ENCODE measurements around the gene RAB33B. TPM values are rescaled to one million over a fixed set of nuclear protein-coding genes. Genes with fewer than 3 reads are reported as not detected.

The RAB33B gene
- total and polyA plus RNA-seq, 9 of the 15 experiments (the other 6 are each of a cell fraction or from before 2014, with no cell fraction given) = 1.7 to 3.7 (median 3.0) TPM

DNA sequence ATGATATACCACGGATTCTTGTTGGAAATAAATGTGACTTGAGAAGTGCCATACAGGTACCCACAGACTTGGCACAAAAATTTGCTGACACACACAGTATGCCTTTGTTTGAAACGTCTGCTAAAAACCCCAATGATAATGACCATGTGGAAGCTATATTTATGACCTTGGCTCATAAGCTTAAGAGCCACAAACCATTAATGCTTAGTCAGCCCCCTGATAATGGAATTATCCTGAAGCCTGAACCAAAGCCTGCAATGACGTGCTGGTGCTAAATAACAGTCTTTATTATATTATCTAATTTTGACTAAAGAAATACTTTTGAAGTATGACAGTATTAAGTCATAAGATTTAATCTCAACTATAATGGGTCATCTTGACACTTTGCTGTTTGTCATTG is 18.9 kb downstream of the RAB33B start:
- Histone ChIP-seq H3K27ac (ENCODE audit: extremely low read depth, low read depth, low read length) (no peak overlapping the region), H3K9me3 (replicated peaks; ENCODE audit: control insufficient read depth, insufficient read depth, low read depth, low read length) (no peaks in the 10 kb centered on the region; the same call in 1 of the 2 replicates), H3K27me3 (ENCODE audit: control insufficient read depth in 2 of 2, insufficient read depth in 2 of 2, low read length in 2 of 2) (no peaks in the 10 kb centered on the region), H3K9me1 (ENCODE audit: control insufficient read depth, insufficient read depth, low read length) (no peaks in the 10 kb centered on the region), H3K9ac (ENCODE audit: insufficient read depth in 1 of 2, low read depth in 2 of 2, low read length in 2 of 2) (no peak overlapping the region), H3K79me2 (ENCODE audit: control insufficient read depth, insufficient read depth, low read length) (no peaks in the 10 kb centered on the region), H4K20me1 (replicated peaks; ENCODE audit: control insufficient read depth, insufficient read depth, low read length) (no peaks in the 10 kb centered on the region), H3K4me3 (no peak overlapping the region), H2AFZ (ENCODE audit: low read depth, low read length) (no peak overlapping the region), H3K36me3 (ENCODE audit: control insufficient read depth, insufficient read depth, low read length) (peaks cover 5% of the 10 kb centered on the region), H3K4me2 (ENCODE audit: insufficient read depth, low read length) (no peak overlapping the region), H3K4me1 (replicated peaks in 1 of 2; ENCODE audit: control insufficient read depth in 2 of 2, insufficient read depth in 2 of 2, low read length in 2 of 2) (no peaks in the 10 kb centered on the region)
- no TSS peak for BruUV-seq (replicated peaks)
- FAIRE-seq (peak; percentile 49), DNase-seq (ENCODE audit: extremely low read depth in 1 of 4, low spot score in 3 of 4) (no peak), ATAC-seq (no peak)
- CTCF ChIA-PET (ENCODE audit: low intra/inter-chr PET ratio) = no interaction called here
- TF ChIP-seq ZNF830 (CRISPR knock-in tag; IDR thresholded peaks at IDR 0.05) (no peak), C11orf30 (IDR thresholded peaks at IDR 0.05; ENCODE audit: low read depth) (peak; percentile 25; the same call in 1 of the 2 replicates), ZNF316 (IDR thresholded peaks at IDR 0.05) (peak; percentile 66), PCBP1 (IDR thresholded peaks at IDR 0.05; ENCODE audit: low read depth, low read length, poor library complexity, severe bottlenecking) (no peak)
- in situ Hi-C loops (cut with MboI) = no loop called here
- POLR2A ChIA-PET = no interaction called here
- WGBS (ENCODE audit: insufficient coverage, low coverage, missing lambda C conversion rate) = 60% methylated on average over 3 of the region's 3 CpGs
- intact Hi-C loops (cut with micrococcal nuclease) = no loop called here

DNA sequence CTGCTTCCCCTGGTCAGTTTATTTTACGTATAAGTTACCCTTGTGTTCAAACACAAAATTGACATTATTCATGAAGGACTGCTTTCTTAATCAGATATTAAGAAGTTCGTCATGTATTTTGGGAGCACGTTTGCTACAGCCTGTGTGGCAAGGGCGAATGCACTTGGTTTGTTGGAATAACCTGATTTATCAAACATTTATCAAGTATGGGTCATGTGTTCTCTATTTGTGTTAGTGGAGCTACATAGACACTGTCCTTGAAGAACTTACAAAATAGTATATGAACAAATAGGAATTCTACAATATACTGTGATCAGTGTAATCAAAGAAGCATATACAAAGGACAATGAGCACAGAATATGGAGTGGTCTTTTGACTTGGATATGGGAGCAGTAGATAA is 22.4 kb downstream of the RAB33B start:
- Histone ChIP-seq H3K4me3 (no peak overlapping the region), H2AFZ (ENCODE audit: low read depth, low read length) (no peak overlapping the region), H3K27me3 (ENCODE audit: control insufficient read depth in 2 of 2, insufficient read depth in 2 of 2, low read length in 2 of 2) (no peaks in the 10 kb centered on the region), H3K4me1 (replicated peaks in 1 of 2; ENCODE audit: control insufficient read depth in 2 of 2, insufficient read depth in 2 of 2, low read length in 2 of 2) (no peaks in the 10 kb centered on the region), H3K36me3 (ENCODE audit: control insufficient read depth, insufficient read depth, low read length) (peaks cover 5% of the 10 kb centered on the region), H3K9me1 (ENCODE audit: control insufficient read depth, insufficient read depth, low read length) (no peaks in the 10 kb centered on the region), H3K27ac (ENCODE audit: extremely low read depth, low read depth, low read length) (no peak overlapping the region), H4K20me1 (replicated peaks; ENCODE audit: control insufficient read depth, insufficient read depth, low read length) (no peaks in the 10 kb centered on the region), H3K4me2 (ENCODE audit: insufficient read depth, low read length) (no peak overlapping the region), H3K9ac (ENCODE audit: insufficient read depth in 1 of 2, low read depth in 2 of 2, low read length in 2 of 2) (no peak overlapping the region), H3K79me2 (ENCODE audit: control insufficient read depth, insufficient read depth, low read length) (no peaks in the 10 kb centered on the region), H3K9me3 (replicated peaks; ENCODE audit: control insufficient read depth, insufficient read depth, low read depth, low read length) (no peaks in the 10 kb centered on the region; the same call in 1 of the 2 replicates)
- in situ Hi-C loops (cut with MboI) (no loop called here), intact Hi-C loops (cut with micrococcal nuclease) (no loop called here)
- no peak for FAIRE-seq
- ChIA-PET CTCF (ENCODE audit: low intra/inter-chr PET ratio) (no interaction called here), POLR2A (interaction anchor here (0.9 kb wide), 1 partner anchor 37 kb away, joined by 3 read pairs; no protein-coding TSS in a partner anchor)
- DNase-seq (ENCODE audit: extremely low read depth in 1 of 4, low spot score in 3 of 4) = no peak
- TF ChIP-seq KAT2B (IDR thresholded peaks at IDR 0.05; ENCODE audit: low read depth, low read length) = no peak
- BruUV-seq (replicated peaks) = no TSS peak
- WGBS (ENCODE audit: insufficient coverage, low coverage, missing lambda C conversion rate) = 56% methylated on average over 4 of the region's 4 CpGs
- no peak for ATAC-seq

Measured in K562 (cell line).